ENCODE data around the gene CBX2. TPM values are rescaled to one million over a fixed set of nuclear protein-coding genes. Genes with fewer than 3 reads are reported as not detected.

Gene CBX2
- total and polyA plus RNA-seq, 2 experiments from 2014 or later: 0.11 to 0.13 TPM

DNA sequence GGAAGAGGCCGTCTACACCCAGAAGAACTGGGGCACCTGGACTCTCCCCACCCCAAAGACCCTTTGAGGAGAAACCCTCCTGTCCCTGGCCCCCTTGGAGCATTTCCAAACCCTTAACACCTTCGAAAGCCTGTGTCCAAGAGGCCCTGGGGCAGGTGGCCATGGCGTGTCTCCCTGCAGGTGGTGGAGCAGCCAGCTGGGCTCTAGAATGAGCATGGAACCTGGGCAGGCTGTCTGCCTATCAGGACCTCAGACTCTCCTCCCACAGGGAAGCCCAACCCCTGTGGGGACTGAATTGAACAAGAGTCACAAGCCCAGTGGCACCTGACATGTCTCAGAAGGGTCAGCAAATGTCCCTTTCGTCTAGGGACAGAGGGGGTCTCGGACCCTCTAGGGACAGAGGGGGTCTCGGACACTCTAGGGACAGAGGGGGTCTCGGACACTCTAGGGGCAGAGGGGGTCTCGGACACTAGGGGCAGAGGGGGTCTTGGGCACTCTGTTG lies 52.9 kb downstream of the CBX2 start:
- H3K4me2 ChIP-seq (ENCODE audit: unreplicated experiment): no peak overlapping the region
- H3K36me3 ChIP-seq (ENCODE audit: low read depth): peaks cover 7% of the 10 kb centered on the region; the same call in 1 of the 2 replicates
- H3K27ac ChIP-seq: no peak overlapping the region
- in situ Hi-C loops (cut with MboI): no loop called here
- peaks cover 14% of the 10 kb centered on the region for H3K79me2 ChIP-seq (ENCODE audit: insufficient read depth)
- no peak overlapping the region for H2AFZ ChIP-seq
- H3K9me2 ChIP-seq (ENCODE audit: insufficient read depth): no peaks in the 10 kb centered on the region
- DNase-seq: no peak
- H3F3A ChIP-seq (ENCODE audit: insufficient read depth): peaks cover 4% of the 10 kb centered on the region; the same call in 1 of the 2 replicates
- no peaks in the 10 kb centered on the region for H3K27me3 ChIP-seq (replicated peaks; ENCODE audit: insufficient read depth)
- no peaks in the 10 kb centered on the region for H4K20me1 ChIP-seq (ENCODE audit: insufficient read depth)
- H3K9me3 ChIP-seq (ENCODE audit: low read depth): no peaks in the 10 kb centered on the region
- no peak overlapping the region for H3K4me3 ChIP-seq
- TF ChIP-seq EZH2phosphoT487 (IDR thresholded peaks at IDR 0.05; ENCODE audit: insufficient read depth, low read depth) (no peak), EZH2 (IDR thresholded peaks at IDR 0.05; ENCODE audit: insufficient read depth, poor library complexity, severe bottlenecking) (no peak)
- no peaks in the 10 kb centered on the region for H3K4me1 ChIP-seq (ENCODE audit: insufficient read depth)
- WGBS, 2 experiments (ENCODE audit: low coverage in 1 of 2, low lambda C conversion rate in 2 of 2, missing lambda C conversion rate in 2 of 2): 87 to 90% methylated on average over 7 to 8 of the region's 8 CpGs
- no peak overlapping the region for H3K9ac ChIP-seq

DNA sequence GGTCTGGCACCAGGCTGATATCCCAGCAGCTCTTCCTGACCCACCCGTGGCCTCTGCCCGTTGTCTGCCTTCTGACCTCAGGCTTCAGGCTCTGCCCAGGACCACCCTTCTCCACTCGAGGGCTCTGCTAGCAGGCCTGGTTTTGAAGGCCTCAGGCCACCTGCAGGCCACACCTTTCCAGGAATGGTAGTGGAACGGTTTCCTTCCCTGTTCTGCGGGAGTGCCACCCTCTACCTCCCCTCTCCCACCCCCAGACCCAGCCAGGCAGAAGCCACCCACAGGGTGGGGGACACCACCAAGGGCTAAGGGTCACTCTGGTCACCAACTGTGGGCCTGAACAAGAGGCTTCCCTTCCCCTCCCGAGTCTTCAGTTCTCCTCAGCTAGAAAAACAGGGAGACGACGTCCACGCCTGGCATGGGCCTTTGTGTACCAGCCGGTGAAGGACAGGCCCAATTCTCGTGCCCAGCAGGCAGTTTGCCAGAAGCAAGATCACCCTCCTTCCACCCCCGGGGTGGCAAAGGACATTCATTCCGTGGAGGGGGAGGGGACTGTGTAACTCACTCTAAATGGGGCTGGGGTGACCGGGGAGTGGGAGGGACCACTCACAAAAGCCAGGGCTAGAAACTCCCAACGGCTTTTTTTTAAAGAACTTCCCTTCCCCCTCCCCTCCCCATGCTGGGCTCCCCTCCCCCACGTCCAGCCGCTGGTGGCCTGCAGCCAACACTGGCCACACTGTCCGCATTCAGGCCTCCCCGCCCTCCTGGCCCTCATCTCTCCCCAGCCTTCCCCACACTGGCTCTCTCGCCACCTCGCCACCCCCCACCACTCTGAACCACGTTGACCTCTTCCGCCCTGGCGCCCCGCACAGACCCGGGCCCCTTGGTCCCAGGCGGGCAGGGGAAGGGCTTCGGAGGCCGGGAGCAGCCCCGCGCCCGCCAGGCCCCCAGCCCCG lies 53.6 kb downstream of the CBX2 start:
- no peak for DNase-seq
- Histone ChIP-seq H3K27ac (no peak overlapping the region), H3K4me2 (ENCODE audit: unreplicated experiment) (no peak overlapping the region), H3K4me1 (ENCODE audit: insufficient read depth) (no peaks in the 10 kb centered on the region), H3F3A (ENCODE audit: insufficient read depth) (peaks cover 4% of the 10 kb centered on the region; the same call in 1 of the 2 replicates), H3K27me3 (replicated peaks; ENCODE audit: insufficient read depth) (no peaks in the 10 kb centered on the region), H3K79me2 (ENCODE audit: insufficient read depth) (peaks cover 21% of the 10 kb centered on the region), H3K9ac (no peak overlapping the region), H4K20me1 (ENCODE audit: insufficient read depth) (no peaks in the 10 kb centered on the region), H3K9me3 (ENCODE audit: low read depth) (no peaks in the 10 kb centered on the region), H3K9me2 (ENCODE audit: insufficient read depth) (no peaks in the 10 kb centered on the region), H2AFZ (no peak overlapping the region), H3K36me3 (ENCODE audit: low read depth) (peaks cover 7% of the 10 kb centered on the region; the same call in 1 of the 2 replicates), H3K4me3 (no peak overlapping the region)
- 66 to 71% methylated on average over 23 to 33 of the region's 33 CpGs for WGBS, 2 experiments (ENCODE audit: low coverage in 1 of 2, low lambda C conversion rate in 2 of 2, missing lambda C conversion rate in 2 of 2)
- TF ChIP-seq EZH2phosphoT487 (IDR thresholded peaks at IDR 0.05; ENCODE audit: insufficient read depth, low read depth) (no peak), EZH2 (IDR thresholded peaks at IDR 0.05; ENCODE audit: insufficient read depth, poor library complexity, severe bottlenecking) (no peak)
- in situ Hi-C loops (cut with MboI): no loop called here

DNA sequence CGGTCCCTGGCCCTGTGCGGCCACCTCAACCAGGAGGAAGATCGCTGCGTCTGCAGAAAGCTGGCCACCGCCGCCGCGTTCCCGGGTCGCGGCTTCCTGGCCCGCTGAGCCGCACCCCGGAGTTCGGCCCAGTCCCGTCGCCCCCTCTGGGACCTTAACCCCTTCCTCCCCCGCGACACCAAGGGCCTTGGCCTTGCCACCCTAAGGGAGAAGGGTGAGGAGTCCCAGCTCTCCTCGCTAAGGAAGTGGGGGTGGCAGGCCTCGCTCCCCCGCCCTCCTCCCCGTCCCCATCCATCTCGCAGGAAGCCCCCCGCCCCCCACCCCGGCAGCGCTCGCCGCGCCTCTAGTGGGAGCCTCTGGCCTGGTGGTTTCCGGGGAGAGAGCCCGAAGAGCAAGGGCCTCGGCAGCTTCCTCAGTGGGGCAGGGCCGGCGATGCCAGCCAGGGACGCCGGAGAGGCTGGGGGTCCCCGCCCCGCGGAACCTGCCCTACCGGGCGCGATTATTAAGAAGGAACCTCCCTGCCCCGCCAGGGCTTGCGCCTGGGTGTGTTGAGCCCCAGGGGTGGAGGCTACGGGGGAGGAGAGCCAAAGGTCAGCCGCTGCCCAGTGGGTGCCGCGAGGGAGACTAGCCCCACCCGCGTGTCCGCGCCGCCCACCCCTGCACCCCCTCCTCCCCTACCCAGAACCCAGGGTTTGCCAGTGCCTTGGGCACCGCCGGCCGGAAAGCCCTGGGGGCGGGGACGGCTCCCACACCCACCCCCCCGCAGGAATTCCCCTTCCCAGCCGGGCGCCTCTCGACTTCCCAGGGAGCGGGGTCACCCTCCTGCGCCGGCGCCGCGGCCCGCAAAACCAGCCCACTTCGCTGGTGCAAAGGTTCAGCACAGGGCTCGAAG lies 54.5 kb downstream of the CBX2 start:
- H3K27me3 ChIP-seq (replicated peaks; ENCODE audit: insufficient read depth): no peaks in the 10 kb centered on the region
- no peaks in the 10 kb centered on the region for H4K20me1 ChIP-seq (ENCODE audit: insufficient read depth)
- H3K4me2 ChIP-seq (ENCODE audit: unreplicated experiment): no peak overlapping the region
- no peak for DNase-seq
- H3K79me2 ChIP-seq (ENCODE audit: insufficient read depth): peaks cover 30% of the 10 kb centered on the region
- peaks cover 7% of the 10 kb centered on the region; the same call in 1 of the 2 replicates for H3K36me3 ChIP-seq (ENCODE audit: low read depth)
- no peaks in the 10 kb centered on the region for H3K9me3 ChIP-seq (ENCODE audit: low read depth)
- H3K9me2 ChIP-seq (ENCODE audit: insufficient read depth): no peaks in the 10 kb centered on the region
- TF ChIP-seq EZH2 (IDR thresholded peaks at IDR 0.05; ENCODE audit: insufficient read depth, poor library complexity, severe bottlenecking) (no peak), EZH2phosphoT487 (IDR thresholded peaks at IDR 0.05; ENCODE audit: insufficient read depth, low read depth) (no peak)
- H3K27ac ChIP-seq: no peak overlapping the region
- in situ Hi-C loops (cut with MboI): no loop called here
- 68 to 73% methylated on average over 43 to 68 of the region's 72 CpGs for WGBS, 2 experiments (ENCODE audit: low coverage in 1 of 2, low lambda C conversion rate in 2 of 2, missing lambda C conversion rate in 2 of 2)
- H3K4me1 ChIP-seq (ENCODE audit: insufficient read depth): peaks cover 2% of the 10 kb centered on the region; the same call in 1 of the 2 replicates
- no peak overlapping the region for H3K9ac ChIP-seq
- no peak overlapping the region for H3K4me3 ChIP-seq
- H3F3A ChIP-seq (ENCODE audit: insufficient read depth): peaks cover 5% of the 10 kb centered on the region
- H2AFZ ChIP-seq: no peak overlapping the region

DNA sequence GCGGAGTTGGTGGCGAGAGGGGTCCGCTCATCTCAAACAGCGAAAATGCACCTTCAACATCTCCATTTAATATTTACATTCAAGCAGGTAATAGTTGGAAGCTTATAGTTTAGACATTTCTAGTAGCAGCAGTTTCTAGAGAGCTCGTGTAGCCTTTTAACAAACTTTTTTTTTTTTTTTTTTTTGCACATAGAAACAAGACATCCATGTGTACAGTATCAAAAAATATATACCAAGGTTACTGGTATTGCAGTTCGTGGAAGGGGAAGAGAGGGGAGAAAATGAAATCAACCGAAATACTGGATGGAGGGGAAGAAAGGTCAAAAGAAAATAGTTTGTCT lies 55.1 kb downstream of the CBX2 start:
- Histone ChIP-seq H3K9me2 (ENCODE audit: insufficient read depth) (no peaks in the 10 kb centered on the region), H3K4me3 (no peak overlapping the region), H2AFZ (no peak overlapping the region), H3K4me2 (ENCODE audit: unreplicated experiment) (no peak overlapping the region), H4K20me1 (ENCODE audit: insufficient read depth) (no peaks in the 10 kb centered on the region), H3K27me3 (replicated peaks; ENCODE audit: insufficient read depth) (no peaks in the 10 kb centered on the region), H3K36me3 (ENCODE audit: low read depth) (peaks cover 7% of the 10 kb centered on the region; the same call in 1 of the 2 replicates), H3K4me1 (ENCODE audit: insufficient read depth) (peaks cover 6% of the 10 kb centered on the region; the same call in 1 of the 2 replicates), H3K27ac (no peak overlapping the region), H3K9ac (no peak overlapping the region), H3K79me2 (ENCODE audit: insufficient read depth) (peaks cover 37% of the 10 kb centered on the region), H3F3A (ENCODE audit: insufficient read depth) (peaks cover 11% of the 10 kb centered on the region), H3K9me3 (ENCODE audit: low read depth) (no peaks in the 10 kb centered on the region)
- in situ Hi-C loops (cut with MboI): no loop called here
- TF ChIP-seq EZH2phosphoT487 (IDR thresholded peaks at IDR 0.05; ENCODE audit: insufficient read depth, low read depth) (no peak), EZH2 (IDR thresholded peaks at IDR 0.05; ENCODE audit: insufficient read depth, poor library complexity, severe bottlenecking) (no peak)
- no peak for DNase-seq
- WGBS, 2 experiments (ENCODE audit: low coverage in 1 of 2, low lambda C conversion rate in 2 of 2, missing lambda C conversion rate in 2 of 2): 92 to 93% methylated on average over 7 of the region's 7 CpGs

All from GM23248 (cell line).